Measurements from ENCODE around the gene VARS2. TPM values are rescaled to one million over a fixed set of nuclear protein-coding genes. Genes with fewer than 3 reads are reported as not detected.

The VARS2 gene
- total and polyA plus RNA-seq, 9 of the 15 experiments (the other 6 are each of a cell fraction or from before 2014, with no cell fraction given), result 1.6 to 53.6 (median 29.9) TPM

DNA sequence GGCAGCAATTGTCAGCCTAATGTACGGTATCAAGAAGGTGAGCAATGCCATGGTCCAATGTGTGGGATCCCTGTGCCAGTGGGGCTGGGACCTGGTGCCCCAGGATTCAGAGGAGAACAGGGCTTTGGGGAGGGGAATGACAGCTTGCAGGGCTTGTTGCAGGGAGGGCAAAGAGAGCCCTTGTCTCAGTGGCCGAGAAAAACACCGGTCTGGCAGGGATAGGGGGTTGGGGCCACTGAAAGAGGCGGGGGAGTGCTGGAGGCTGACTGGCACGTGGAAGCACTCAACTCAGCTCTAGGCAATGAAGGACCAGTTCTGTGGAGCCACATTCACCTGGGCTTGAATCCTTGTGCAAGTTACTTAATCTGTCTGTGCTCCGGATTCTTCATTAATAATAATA lies 23.2 kb downstream of the VARS2 start:
- H4K20me1 ChIP-seq (replicated peaks; ENCODE audit: control insufficient read depth, insufficient read depth, low read length), result peaks cover 14% of the 10 kb centered on the region; the same call in 1 of the 2 replicates
- CTCF ChIA-PET (ENCODE audit: low intra/inter-chr PET ratio), result no interaction called here
- H3K27ac ChIP-seq (ENCODE audit: extremely low read depth, low read depth, low read length), result no peak overlapping the region
- H3K4me1 ChIP-seq (replicated peaks in 1 of 2; ENCODE audit: control insufficient read depth in 2 of 2, insufficient read depth in 2 of 2, low read length in 2 of 2), result peaks cover 8 to 11% of the 10 kb centered on the region in 2 experiments
- TF ChIP-seq GATAD2A (IDR thresholded peaks at IDR 0.05) (no peak), ZNF316 (IDR thresholded peaks at IDR 0.05) (no peak), PYGO2 (tag; IDR thresholded peaks at IDR 0.05) (no peak), MTA1 (IDR thresholded peaks at IDR 0.05; ENCODE audit: borderline replicate concordance) (no peak), BHLHE40 (IDR thresholded peaks at IDR 0.05; ENCODE audit: low read length) (no peak), CCAR2 (IDR thresholded peaks at IDR 0.05; ENCODE audit: low read depth, low read length) (no peak), POLR2B (IDR thresholded peaks at IDR 0.05; ENCODE audit: low read depth, partially characterized antibody) (no peak), NELFE (IDR thresholded peaks at IDR 0.05; ENCODE audit: insufficient read depth, insufficient read length) (no peak), MEIS2 (IDR thresholded peaks at IDR 0.05; ENCODE audit: partially characterized antibody) (no peak), PRMT5 (CRISPR knock-in tag; IDR thresholded peaks at IDR 0.05) (no peak)
- TF ChIP-seq, protein P1, sequence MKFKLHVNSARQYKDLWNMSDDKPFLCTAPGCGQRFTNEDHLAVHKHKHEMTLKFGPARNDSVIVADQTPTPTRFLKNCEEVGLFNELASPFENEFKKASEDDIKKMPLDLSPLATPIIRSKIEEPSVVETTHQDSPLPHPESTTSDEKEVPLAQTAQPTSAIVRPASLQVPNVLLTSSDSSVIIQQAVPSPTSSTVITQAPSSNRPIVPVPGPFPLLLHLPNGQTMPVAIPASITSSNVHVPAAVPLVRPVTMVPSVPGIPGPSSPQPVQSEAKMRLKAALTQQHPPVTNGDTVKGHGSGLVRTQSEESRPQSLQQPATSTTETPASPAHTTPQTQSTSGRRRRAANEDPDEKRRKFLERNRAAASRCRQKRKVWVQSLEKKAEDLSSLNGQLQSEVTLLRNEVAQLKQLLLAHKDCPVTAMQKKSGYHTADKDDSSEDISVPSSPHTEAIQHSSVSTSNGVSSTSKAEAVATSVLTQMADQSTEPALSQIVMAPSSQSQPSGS (CRISPR knock-in tag; IDR thresholded peaks at IDR 0.05), result no peak
- no peak overlapping the region for H3K4me2 ChIP-seq (ENCODE audit: insufficient read depth, low read length)
- FAIRE-seq (no peak), ATAC-seq (no peak), DNase-seq (ENCODE audit: extremely low read depth in 1 of 4, low spot score in 3 of 4) (no peak)
- in situ Hi-C loops (cut with MboI) (no loop called here), intact Hi-C loops (cut with micrococcal nuclease) (no loop called here)
- no peak overlapping the region for H2AFZ ChIP-seq (ENCODE audit: low read depth, low read length)
- no peak overlapping the region for H3K9ac ChIP-seq (ENCODE audit: insufficient read depth in 1 of 2, low read depth in 2 of 2, low read length in 2 of 2)
- H3K9me3 ChIP-seq (replicated peaks; ENCODE audit: control insufficient read depth, insufficient read depth, low read depth, low read length), result no peaks in the 10 kb centered on the region
- H3K4me3 ChIP-seq, result no peak overlapping the region
- BruUV-seq (replicated peaks), result no TSS peak
- 2% methylated on average over 6 of the region's 6 CpGs for WGBS (ENCODE audit: insufficient coverage, low coverage, missing lambda C conversion rate)
- POLR2A ChIA-PET, result no interaction called here
- H3K36me3 ChIP-seq (ENCODE audit: control insufficient read depth, insufficient read depth, low read length), result no peaks in the 10 kb centered on the region
- no peaks in the 10 kb centered on the region for H3K79me2 ChIP-seq (ENCODE audit: control insufficient read depth, insufficient read depth, low read length)
- H3K9me1 ChIP-seq (ENCODE audit: control insufficient read depth, insufficient read depth, low read length), result no peaks in the 10 kb centered on the region
- peaks cover 29 to 54% of the 10 kb centered on the region in 2 experiments for H3K27me3 ChIP-seq (ENCODE audit: control insufficient read depth in 2 of 2, insufficient read depth in 2 of 2, low read length in 2 of 2)

Data from K562 (cell line).